Stimulated activated naive CD8-positive, alpha-beta T cell treated with anti-CD3 and anti-CD28 coated beads, Interleukin-15, Interleukin-2, amounts not matched to agents 100 U/mL and 50 U/mL, for 24 hours (primary cell): Measurements from ENCODE around the gene ISCU.
"Not testable (repeated sequence)": the region's sequence is repeated elsewhere in the genome, so short reads cannot be mapped to it uniquely, and the experiment has no call there.

Experiments
- ATAC-seq: fragments of 150-1000 bp; cut with Tn5 transposase; one replicate; pipeline ENCODE4 v1.10.0; 2021
- DNase-seq: peaks from one replicate; pipeline ENCODE4 v3.0.0; 2021

ISCU gene

DNA sequence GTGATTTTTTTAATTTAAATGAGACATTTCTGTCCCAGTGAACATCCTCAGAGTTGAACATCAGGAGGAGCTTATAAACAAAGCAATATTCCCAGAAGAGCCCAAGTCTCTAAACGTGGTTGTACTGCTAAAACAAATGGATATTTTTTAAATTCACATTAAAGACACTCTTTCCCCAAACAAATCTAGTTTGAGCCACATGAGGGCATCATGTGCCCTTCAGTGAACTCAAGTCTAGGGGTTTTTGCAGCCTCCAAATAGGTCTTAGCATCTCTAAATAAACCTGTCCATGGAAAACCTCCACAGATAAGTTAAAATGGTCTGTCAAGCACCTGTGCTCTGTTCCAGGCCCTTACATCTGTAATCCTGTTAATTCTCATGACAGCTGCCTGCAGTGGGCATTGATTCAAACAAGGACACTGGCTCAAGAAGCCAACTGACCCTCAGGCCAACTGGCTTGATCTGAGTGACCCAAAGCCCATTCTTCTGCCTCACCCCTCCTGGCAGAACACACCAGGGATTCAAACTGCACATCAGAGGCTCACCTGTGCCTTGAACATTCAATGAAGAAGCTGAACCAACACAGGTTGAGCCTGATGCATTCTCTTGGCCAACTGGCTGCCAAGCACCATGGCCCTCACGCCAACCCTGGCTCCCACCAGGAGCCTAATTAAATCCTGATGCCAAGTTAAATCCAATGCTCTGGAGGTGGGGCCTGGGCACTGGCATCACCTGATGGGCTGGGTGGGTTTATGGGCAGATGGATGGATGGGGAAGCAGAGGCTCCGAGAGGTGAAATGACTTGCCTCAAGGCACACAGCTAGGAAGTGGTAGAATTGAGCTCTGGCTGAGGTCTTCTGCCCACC is 8.6 kb downstream of the ISCU start:
- DNase-seq: no peak
- ATAC-seq: no peak

GRCh38 chr12:108571609-108572165 is 9.3 kb downstream of the ISCU start:
- no peak for DNase-seq
- ATAC-seq: no peak

- ATAC-seq: no peak
These were observed 9.9 kb downstream of the ISCU start for GRCh38 chr12:108572166-108572790.

DNA sequence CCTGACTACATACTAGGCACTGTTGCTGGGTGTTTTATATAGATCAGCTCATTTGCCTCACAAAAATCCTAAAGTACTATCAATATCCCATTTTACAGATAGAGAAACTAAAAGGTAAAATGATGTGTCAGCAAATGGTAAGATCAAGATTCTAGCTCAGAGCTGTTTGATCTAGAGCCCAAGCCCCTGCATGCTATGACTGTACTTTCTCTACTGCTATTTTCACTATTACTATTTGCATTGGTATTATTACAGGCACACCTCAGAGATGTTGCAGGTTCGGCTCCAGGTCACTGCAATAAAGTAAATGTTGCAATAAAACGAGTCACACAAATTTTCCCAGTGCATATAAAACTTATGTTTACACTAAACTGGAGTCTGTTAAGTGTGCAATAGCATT is 10.9 kb downstream of the ISCU start:
- ATAC-seq: peak; percentile 62

More at GRCh38 chr12:108572166-108572790, 9.9 kb downstream of the ISCU start:
- DNase-seq: no peak

GRCh38 chr12:108574276-108574675 is 11.9 kb downstream of the ISCU start:
- not testable (repeated sequence) for ATAC-seq, DNase-seq

More for the DNA sequence above, 10.9 kb downstream of the ISCU start:
- no peak for DNase-seq

DNA sequence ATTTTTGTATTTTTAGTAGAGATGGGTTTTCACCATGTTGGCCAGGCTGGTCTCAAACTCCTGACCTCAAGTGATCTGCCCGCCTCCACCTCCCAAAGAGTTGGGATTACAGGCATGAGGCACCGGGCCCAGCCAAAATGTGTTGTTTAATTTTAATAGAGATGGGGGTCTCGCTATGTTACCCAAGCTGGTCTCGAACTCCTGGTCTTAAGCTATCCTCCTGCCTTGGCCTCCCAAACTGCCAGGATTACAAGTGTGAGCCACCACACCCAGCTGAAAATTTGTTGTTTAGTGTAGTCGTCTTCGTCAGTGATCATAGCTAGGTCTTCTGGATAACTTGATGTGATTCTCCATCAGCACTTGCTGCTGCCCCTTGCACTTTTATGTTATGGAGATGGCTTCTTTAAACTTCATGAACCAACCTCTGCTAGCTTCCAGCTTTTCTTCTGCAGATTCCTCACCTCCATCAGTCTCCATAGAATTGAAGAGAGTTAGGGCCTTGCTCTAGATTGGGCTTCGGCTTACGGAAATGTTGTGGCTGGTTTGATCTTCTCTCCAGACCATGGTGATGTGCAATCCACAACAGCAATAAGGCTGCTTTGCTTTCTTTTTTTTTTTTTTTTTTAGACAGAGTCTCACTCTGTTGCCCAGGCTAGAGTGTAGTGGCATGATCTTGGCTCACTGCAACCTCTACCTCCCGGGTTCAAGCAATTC is 13.0 kb downstream of the ISCU start:
- DNase-seq: no peak
- no peak for ATAC-seq

DNA sequence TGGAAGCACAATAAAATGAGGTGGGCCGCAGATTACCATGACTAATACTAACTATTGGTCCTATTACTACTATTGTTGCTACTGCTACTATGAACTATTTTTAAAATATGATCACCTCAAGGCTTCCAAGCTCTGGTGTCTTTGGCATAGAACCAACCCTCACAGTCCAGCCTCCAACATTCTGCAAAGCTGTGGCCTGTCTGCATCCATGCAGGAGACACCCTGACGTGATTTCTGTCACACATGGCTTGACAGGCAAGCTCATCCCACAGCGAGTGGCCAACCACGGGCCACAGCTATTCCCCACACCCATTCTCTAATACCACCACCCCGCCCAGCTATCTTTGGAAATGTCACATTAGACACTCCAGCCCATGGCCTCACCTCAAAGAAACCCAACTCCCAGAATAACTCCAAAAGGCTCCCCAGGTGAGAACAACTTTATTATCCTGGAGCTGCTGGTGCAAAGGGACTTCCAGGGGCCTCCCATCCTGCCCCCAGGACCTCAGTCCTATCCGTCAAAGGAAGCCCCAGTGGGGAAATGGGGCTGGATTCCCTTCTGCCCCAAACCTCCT is 14.4 kb downstream of the ISCU start:
- ATAC-seq (no peak), DNase-seq (no peak)

DNA sequence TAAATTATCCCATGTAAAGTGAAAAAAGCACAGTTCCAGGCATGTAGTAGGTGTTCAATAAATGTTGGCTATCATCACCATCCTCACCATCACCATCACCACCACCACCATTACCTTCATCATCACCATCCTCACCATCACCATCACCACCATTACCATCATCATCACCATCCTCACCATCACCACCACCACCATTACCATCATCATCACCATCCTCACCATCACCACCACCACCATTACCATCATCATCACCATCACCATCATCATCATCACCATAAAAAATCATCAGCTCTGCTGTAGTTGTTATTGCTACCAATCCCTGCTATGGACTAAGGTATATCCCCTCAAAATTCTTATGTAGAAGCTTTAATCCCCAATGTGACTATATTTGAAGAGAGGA is 15.1 kb downstream of the ISCU start:
- DNase-seq (no peak), ATAC-seq (no peak)

GRCh38 chr12:108578264-108578663 is 15.9 kb downstream of the ISCU start:
- ATAC-seq: no peak
- DNase-seq: no peak

GRCh38 chr12:108578813-108579212 is 16.4 kb downstream of the ISCU start:
- no peak for DNase-seq
- ATAC-seq: no peak

- ATAC-seq (no peak), DNase-seq (no peak)
These were observed 18.1 kb downstream of the ISCU start for GRCh38 chr12:108580531-108580930.

DNA sequence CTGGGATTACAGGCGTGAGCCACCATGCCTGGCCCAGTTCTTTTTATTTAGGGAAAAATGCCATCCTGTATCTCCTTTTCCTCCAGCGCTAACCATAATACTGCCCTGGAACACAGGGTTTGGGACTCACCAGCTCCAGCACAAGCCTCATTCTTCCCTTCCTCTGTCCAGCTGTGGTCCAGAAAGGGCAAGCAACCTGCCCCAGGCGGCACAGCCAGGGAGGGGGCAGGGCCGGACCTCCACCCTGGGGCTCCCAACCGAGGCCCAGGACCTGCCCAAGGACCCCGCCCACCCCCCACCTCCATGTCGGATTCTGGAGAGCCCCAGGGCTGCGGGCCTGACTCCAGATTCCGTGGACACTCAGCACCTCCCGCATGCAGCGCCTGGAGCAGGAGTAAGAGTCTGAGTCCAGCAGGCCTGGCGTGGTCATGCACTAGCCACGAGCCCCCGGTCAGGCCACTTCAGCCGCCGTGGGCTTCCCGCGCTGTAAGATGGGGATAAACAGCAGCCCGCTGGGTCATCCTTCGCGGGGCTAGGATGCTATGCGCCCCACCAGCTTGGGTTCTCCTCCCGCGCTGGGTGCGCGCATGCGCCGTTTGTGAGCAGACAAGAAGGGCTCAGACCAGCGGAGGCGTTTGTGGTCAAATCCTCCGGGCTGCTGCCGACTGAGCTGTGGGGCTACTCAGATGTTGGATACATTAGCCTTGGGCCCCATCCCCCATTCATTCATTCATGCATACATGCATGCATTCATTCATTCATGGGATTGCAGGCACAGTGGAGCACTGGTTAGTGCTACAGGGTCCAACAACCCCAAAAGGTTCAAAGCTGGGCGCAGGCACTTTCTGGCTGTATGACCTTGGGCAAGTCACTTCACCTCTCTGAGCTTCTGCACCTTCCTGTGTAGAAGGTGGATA is 19.2 kb downstream of the ISCU start:
- no peak for DNase-seq
- no peak for ATAC-seq

DNA sequence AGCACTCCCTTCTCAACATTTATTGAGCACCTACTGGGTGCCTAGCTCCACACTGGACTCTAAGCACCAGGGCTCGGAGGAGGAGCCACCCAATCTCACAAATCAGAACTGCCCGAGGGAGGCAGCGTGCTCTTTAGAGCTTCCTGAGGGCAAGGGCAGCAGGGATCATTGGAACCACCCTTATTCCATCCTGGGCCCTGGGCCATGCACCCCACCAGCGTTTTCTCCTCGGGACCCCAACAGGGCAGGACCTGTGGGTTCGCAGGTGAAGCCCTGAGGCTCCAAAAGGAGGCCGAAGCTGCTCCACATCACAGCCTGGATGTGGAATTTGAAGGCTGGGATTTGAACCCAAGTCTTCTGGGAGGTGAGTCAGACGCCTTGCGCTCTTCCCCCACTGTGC is 20.1 kb downstream of the ISCU start:
- no peak for ATAC-seq
- DNase-seq: no peak

DNA sequence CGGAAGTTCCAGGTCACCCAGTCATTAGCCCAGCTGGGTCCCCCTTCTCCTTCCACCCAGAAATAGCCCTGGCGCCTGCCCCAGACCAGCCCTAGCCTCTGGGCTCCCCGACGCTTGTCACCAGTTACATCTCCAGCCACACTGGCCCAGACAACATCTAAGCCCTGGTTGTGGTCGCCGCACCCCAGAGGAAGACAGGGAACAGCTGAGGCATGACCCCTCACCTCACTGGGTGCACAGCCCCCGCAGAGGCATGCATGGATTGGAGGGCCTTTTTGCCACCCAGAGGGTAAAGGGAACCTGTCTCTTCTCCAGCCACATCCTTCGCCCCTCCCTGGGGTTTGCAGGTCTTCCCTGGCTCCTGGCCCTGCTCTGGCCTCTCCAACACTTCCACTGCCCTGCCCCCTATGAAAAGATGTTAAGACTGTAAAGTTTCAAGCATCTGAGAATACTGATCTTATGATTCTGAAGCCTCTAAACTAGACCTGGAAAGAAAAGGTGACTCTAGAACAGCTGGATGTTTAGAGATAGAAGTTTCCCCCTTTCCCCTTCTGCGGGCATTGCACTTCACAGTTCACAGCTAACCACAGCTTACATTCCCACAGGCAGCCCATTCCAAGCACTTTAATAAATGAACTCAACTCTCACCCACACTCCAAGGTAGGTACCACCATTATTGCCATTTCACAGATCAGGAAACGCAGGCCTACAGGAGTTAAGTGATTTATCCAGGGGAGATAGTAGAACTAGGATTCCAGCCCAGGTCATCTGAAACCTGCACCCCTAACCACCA is 20.8 kb downstream of the ISCU start:
- DNase-seq: no peak
- no peak for ATAC-seq

DNA sequence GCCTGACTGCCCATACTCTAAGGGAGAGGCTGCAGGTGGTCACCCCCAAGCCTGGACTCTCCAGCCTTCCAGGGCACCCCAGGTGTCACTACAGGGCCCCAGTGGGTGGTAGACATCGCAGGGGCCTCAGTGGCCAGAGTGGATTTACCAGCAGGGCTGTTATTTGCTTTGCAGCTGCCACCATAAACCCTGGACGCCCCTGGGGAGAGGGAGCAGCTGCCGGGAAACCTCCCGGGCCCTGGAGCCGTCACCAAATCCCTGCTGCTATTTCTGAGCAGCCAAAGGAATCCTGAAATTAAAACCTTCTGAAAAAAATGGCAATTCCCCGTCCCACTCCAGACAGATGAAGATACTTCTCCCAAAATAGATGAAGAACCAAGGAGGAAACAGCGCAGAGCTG is 21.6 kb downstream of the ISCU start:
- ATAC-seq (no peak), DNase-seq (no peak)

GRCh38 chr12:108584456-108585065 is 22.2 kb downstream of the ISCU start:
- DNase-seq (no peak), ATAC-seq (no peak)

DNA sequence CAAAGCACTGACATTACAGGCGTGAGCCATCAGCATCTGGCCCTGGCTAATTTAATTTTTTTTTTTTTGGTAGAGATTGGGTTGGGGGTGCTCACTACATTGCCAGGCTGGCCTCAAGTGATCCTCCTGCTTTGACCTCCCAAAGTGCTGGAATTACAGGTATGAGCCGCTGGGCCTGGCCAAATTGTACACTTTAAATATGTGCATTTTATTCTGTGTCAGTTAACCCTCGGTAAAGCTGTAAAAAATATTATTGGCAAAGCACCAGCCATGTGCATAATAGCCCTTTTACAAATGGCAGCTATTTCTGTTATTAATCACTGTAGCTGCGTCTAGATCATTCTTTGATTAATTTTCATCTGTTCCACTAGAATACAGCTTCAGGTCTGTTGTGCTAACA is 23.5 kb downstream of the ISCU start:
- DNase-seq (no peak), ATAC-seq (no peak)

DNA sequence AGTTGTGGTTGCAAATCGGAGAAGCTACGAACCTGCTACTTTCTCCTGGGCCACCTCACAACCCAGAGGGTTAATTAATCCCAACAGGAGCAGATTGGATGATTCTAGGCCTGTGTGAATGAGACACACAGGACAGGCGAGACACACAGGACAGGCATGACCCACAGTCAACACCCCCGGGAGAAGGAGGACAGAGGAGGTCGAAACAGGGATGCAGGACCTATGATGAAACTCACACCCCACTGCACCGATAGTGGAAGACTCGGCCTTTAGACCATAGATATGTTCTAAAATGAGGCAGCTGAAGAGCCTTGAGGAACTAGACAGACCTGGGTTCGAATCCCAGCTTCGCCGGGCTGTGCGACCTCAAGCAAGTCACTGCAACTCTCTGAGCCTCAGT is 23.9 kb downstream of the ISCU start:
- ATAC-seq (no peak), DNase-seq (no peak)

GRCh38 chr12:108587826-108588225 is 25.4 kb downstream of the ISCU start:
- ATAC-seq (peak; percentile 19), DNase-seq (no peak)
